ENCODE data around the gene VAC14.

The VAC14 gene

DNA sequence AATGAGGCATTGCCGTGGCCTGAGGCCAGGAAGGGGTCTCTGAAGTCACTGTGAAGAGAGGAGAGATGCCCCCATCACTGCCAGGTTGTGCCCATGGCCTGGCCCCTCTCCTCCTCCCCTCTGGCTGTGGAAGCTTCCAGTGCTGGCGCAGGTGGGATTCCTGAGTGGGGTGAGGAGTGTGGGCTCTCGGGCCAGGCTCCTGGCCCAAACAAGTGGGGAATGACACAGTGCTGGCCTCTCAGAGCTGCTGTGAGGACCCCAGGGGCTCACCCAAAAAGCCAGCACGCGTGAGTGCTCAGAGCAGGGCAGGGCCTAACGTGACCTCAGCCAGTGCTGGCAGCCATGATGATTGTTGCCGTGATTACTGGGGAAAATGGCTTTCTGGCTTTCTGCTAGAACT lies 61.6 kb downstream of the VAC14 start:
- no peak overlapping the region for H3K4me3 ChIP-seq (ENCODE audit: low read length, poor library complexity, severe bottlenecking)
- no peak overlapping the region for H3K4me2 ChIP-seq (ENCODE audit: low read depth, low read length, poor library complexity, severe bottlenecking)
- no peaks in the 10 kb centered on the region for H3F3A ChIP-seq (ENCODE audit: low read depth)
- no peaks in the 10 kb centered on the region for H3K9me2 ChIP-seq (replicated peaks; ENCODE audit: low read depth, low read length)
- peaks cover 6% of the 10 kb centered on the region for H3K4me1 ChIP-seq (ENCODE audit: insufficient read depth, low read length, poor library complexity, severe bottlenecking)
- H3K79me2 ChIP-seq (ENCODE audit: insufficient read depth, low read length) = no peaks in the 10 kb centered on the region
- H2AFZ ChIP-seq (ENCODE audit: low read length) = no peak overlapping the region
- H3K27me3 ChIP-seq (ENCODE audit: insufficient read depth, low read length, poor library complexity, severe bottlenecking) = no peaks in the 10 kb centered on the region
- H3K9me3 ChIP-seq (ENCODE audit: insufficient read depth, low read depth, low read length) = no peaks in the 10 kb centered on the region
- H3K36me3 ChIP-seq (ENCODE audit: insufficient read depth, low read length) = peaks cover 18% of the 10 kb centered on the region; the same call in 1 of the 2 replicates
- TF ChIP-seq, protein P1, sequence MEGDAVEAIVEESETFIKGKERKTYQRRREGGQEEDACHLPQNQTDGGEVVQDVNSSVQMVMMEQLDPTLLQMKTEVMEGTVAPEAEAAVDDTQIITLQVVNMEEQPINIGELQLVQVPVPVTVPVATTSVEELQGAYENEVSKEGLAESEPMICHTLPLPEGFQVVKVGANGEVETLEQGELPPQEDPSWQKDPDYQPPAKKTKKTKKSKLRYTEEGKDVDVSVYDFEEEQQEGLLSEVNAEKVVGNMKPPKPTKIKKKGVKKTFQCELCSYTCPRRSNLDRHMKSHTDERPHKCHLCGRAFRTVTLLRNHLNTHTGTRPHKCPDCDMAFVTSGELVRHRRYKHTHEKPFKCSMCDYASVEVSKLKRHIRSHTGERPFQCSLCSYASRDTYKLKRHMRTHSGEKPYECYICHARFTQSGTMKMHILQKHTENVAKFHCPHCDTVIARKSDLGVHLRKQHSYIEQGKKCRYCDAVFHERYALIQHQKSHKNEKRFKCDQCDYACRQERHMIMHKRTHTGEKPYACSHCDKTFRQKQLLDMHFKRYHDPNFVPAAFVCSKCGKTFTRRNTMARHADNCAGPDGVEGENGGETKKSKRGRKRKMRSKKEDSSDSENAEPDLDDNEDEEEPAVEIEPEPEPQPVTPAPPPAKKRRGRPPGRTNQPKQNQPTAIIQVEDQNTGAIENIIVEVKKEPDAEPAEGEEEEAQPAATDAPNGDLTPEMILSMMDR (conservative IDR thresholded peaks at IDR 0.05; ENCODE audit: low read length) = no peak
- no peak for TF ChIP-seq EZH2phosphoT487 (IDR thresholded peaks at IDR 0.05; ENCODE audit: borderline replicate concordance)
- no peak overlapping the region for H3K9ac ChIP-seq (ENCODE audit: low read depth, low read length, poor library complexity, severe bottlenecking)
- H4K20me1 ChIP-seq (ENCODE audit: insufficient read depth, low read length, poor library complexity, severe bottlenecking) = no peaks in the 10 kb centered on the region

DNA sequence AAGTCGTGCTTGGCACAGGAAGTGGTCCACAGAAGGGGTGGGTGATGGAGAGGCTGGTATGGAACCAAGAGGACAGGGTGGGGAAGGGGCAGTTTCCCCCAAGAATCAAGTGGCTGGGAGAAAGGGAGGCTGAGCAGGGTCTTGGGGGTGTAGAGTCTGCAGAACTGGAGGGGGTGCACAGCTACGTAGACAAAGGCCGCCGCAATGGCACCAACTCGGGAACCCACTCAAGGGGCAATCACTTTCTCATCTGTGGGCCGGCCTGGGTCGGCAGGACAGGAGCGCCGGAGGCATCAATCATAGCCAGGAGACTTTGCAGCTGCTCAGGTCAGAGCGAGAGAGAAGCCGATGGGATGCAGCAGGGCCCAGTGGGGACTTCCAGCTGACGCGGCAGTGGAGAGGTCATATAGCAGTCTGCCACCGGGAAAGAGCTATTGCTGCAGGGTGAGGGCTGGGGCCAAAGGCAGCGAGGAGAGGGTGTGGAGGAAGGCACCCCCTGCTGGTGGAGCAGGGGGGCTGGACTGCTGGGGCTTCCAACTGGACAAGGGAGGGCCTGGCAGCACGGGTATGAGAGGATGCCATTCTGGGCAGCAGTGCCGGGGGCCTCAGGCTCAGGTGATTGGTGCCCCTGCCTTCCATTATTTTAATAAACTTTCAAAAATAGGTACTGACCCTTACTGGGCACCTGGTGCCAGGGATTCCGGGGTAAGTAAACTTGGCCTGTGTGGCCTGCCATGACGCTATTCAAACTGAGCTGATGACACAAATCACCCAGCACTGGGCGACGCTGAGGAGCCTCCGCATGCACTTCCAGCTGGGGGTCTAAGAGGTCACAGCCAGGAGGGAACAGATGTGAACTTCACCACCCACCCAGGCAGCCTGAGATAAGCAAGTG lies 62.6 kb downstream of the VAC14 start:
- Histone ChIP-seq H3K27me3 (ENCODE audit: insufficient read depth, low read length, poor library complexity, severe bottlenecking) (no peaks in the 10 kb centered on the region), H3K79me2 (ENCODE audit: insufficient read depth, low read length) (no peaks in the 10 kb centered on the region), H3F3A (ENCODE audit: low read depth) (no peaks in the 10 kb centered on the region), H3K4me1 (ENCODE audit: insufficient read depth, low read length, poor library complexity, severe bottlenecking) (peaks cover 6% of the 10 kb centered on the region), H3K4me3 (ENCODE audit: low read length, poor library complexity, severe bottlenecking) (no peak overlapping the region), H3K9me2 (replicated peaks; ENCODE audit: low read depth, low read length) (no peaks in the 10 kb centered on the region), H4K20me1 (ENCODE audit: insufficient read depth, low read length, poor library complexity, severe bottlenecking) (no peaks in the 10 kb centered on the region), H3K9me3 (ENCODE audit: insufficient read depth, low read depth, low read length) (no peaks in the 10 kb centered on the region), H2AFZ (ENCODE audit: low read length) (no peak overlapping the region), H3K4me2 (ENCODE audit: low read depth, low read length, poor library complexity, severe bottlenecking) (no peak overlapping the region), H3K9ac (ENCODE audit: low read depth, low read length, poor library complexity, severe bottlenecking) (peak overlapping the region; percentile 45), H3K36me3 (ENCODE audit: insufficient read depth, low read length) (peaks cover 7% of the 10 kb centered on the region; the same call in 1 of the 2 replicates)
- TF ChIP-seq, protein P1 (conservative IDR thresholded peaks at IDR 0.05; ENCODE audit: low read length) = peak; percentile 63
- TF ChIP-seq EZH2phosphoT487 (IDR thresholded peaks at IDR 0.05; ENCODE audit: borderline replicate concordance) = no peak

DNA sequence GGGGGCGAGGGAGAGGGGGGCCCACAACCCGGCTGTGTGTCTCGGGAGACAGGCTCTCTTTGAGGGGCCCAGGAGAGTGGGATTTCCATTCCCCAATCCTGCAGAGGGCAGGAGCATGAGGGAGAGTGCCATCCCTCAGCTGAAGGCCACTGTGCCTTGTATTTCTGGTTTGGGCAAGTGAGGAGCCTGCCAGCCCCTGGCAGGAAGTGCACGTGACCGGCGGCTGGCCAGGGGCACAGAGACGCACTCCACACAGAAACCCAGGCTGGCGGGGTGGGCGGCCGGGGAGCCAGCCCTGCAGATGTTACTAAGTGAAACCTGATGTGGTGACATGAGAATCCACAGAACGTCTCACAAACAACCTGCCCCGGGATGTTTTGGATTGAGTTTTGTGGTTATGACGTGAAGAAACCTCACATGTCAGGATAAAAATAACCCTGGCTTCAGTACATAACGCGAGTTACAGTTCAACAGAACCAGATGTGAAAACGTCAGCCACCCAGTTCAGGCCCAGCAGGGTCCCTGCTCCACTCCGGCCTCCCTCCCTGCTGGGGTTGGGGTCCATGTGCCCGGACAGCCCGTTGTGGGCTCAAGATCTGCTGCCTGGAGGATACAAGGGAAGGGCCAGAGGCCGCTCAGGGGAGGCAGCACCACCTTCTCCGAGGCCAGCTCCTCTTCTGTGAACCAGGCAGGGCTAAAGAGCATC lies 63.4 kb downstream of the VAC14 start:
- no peak overlapping the region for H3K4me2 ChIP-seq (ENCODE audit: low read depth, low read length, poor library complexity, severe bottlenecking)

More for the DNA sequence above, 63.4 kb downstream of the VAC14 start:
- TF ChIP-seq, protein P1 (conservative IDR thresholded peaks at IDR 0.05; ENCODE audit: low read length) = no peak
- TF ChIP-seq EZH2phosphoT487 (IDR thresholded peaks at IDR 0.05; ENCODE audit: borderline replicate concordance) = no peak
- no peak overlapping the region for H3K4me3 ChIP-seq (ENCODE audit: low read length, poor library complexity, severe bottlenecking)
- no peaks in the 10 kb centered on the region for H3K79me2 ChIP-seq (ENCODE audit: insufficient read depth, low read length)
- H3F3A ChIP-seq (ENCODE audit: low read depth) = no peaks in the 10 kb centered on the region
- no peaks in the 10 kb centered on the region for H3K9me2 ChIP-seq (replicated peaks; ENCODE audit: low read depth, low read length)
- no peaks in the 10 kb centered on the region for H3K27me3 ChIP-seq (ENCODE audit: insufficient read depth, low read length, poor library complexity, severe bottlenecking)
- peak overlapping the region; percentile 45 for H3K9ac ChIP-seq (ENCODE audit: low read depth, low read length, poor library complexity, severe bottlenecking)
- H4K20me1 ChIP-seq (ENCODE audit: insufficient read depth, low read length, poor library complexity, severe bottlenecking) = no peaks in the 10 kb centered on the region
- H2AFZ ChIP-seq (ENCODE audit: low read length) = no peak overlapping the region
- H3K4me1 ChIP-seq (ENCODE audit: insufficient read depth, low read length, poor library complexity, severe bottlenecking) = peaks cover 6% of the 10 kb centered on the region
- H3K9me3 ChIP-seq (ENCODE audit: insufficient read depth, low read depth, low read length) = no peaks in the 10 kb centered on the region
- no peaks in the 10 kb centered on the region; the same call in 1 of the 2 replicates for H3K36me3 ChIP-seq (ENCODE audit: insufficient read depth, low read length)
